PFSK-1 (cell line): Measurements from ENCODE around the gene DIP2C.

ENCODE experiments used
- FOXP2 ChIP-seq: optimal IDR thresholded peaks from 2 replicates; pipeline ENCODE3; 2011; ENCODE audit warnings: borderline replicate concordance, control low read depth, inconsistent platforms; ENCODE audit not compliant: insufficient read depth; ENCODE audit errors: extremely low read length, extremely low read depth
- POLR2AphosphoS5 ChIP-seq: IDR thresholded peaks from 2 replicates; pipeline ENCODE4 v1.6.1; 2012; ENCODE audit warnings: low read depth, mild to moderate bottlenecking, control low read depth, low read length, moderate library complexity
- REST ChIP-seq, 2 experiments: IDR thresholded peaks; 2 replicates each; pipeline versions ENCODE4 v1.6.1 to v1.8.0; 2011 to 2012; ENCODE audit warnings: low read depth in 2 of 2, low read length in 2 of 2, control low read depth in 1 of 2, inconsistent platforms in 1 of 2, mild to moderate bottlenecking in 1 of 2, moderate library complexity in 1 of 2; ENCODE audit not compliant: insufficient read depth in 1 of 2
- TAF1 ChIP-seq: IDR thresholded peaks from 2 replicates; pipeline ENCODE4 v1.6.1; 2012; ENCODE audit warnings: low read length, control low read depth, borderline replicate concordance; ENCODE audit not compliant: insufficient read depth

- TF ChIP-seq REST (IDR thresholded peaks at IDR 0.05; ENCODE audit: insufficient read depth in 1 of 2, low read depth in 2 of 2, low read length in 2 of 2) (no peak), POLR2AphosphoS5 (no peak), FOXP2 (no peak), TAF1 (no peak)
Observed at GRCh38 chr10:602391-603005, 87.0 kb downstream of the DIP2C start.
